NCI-H526 (cell line): ENCODE results near the gene ENTHD1.
"Not testable (repeated sequence)": the region's sequence is repeated elsewhere in the genome, so short reads cannot be mapped to it uniquely, and the experiment has no call there.

Source experiments
- DNase-seq, 2 experiments: peaks; one replicate each; lab custom pipeline; 2025; lab: John Stamatoyannopoulos, UW

ENTHD1 gene

GRCh38 chr22:39898997-39899396, 5.4 kb upstream of the ENTHD1 start:
- DNase-seq, result no peak

GRCh38 chr22:39897841-39898240, 4.3 kb upstream of the ENTHD1 start:
- DNase-seq, result no peak

GRCh38 chr22:39896313-39896996, 2.9 kb upstream of the ENTHD1 start:
- no peak for DNase-seq

GRCh38 chr22:39895682-39896081, 2.1 kb upstream of the ENTHD1 start:
- DNase-seq, result no peak

- no peak for DNase-seq
Measured at GRCh38 chr22:39894554-39895092, 1.1 kb upstream of the ENTHD1 start.

- not testable (repeated sequence) for DNase-seq
Measured at GRCh38 chr22:39889924-39890323, 3.6 kb downstream of the ENTHD1 start.

- DNase-seq, result no peak
Measured at GRCh38 chr22:39883057-39883456, 10.5 kb downstream of the ENTHD1 start.

- DNase-seq, result no peak
Measured at GRCh38 chr22:39880722-39881121, 12.8 kb downstream of the ENTHD1 start.

GRCh38 chr22:39877079-39877845, 16.3 kb downstream of the ENTHD1 start:
- DNase-seq, result no peak

GRCh38 chr22:39875176-39875885, 18.2 kb downstream of the ENTHD1 start:
- DNase-seq, result not testable (repeated sequence)

GRCh38 chr22:39873965-39874364, 19.6 kb downstream of the ENTHD1 start:
- DNase-seq, result no peak

GRCh38 chr22:39872548-39872947, 21.0 kb downstream of the ENTHD1 start:
- DNase-seq, result no peak

GRCh38 chr22:39871008-39871798, 22.4 kb downstream of the ENTHD1 start:
- DNase-seq, result no peak

- DNase-seq, result not testable (repeated sequence)
Measured at GRCh38 chr22:39869797-39870196, 23.8 kb downstream of the ENTHD1 start.

GRCh38 chr22:39868741-39869140, 24.8 kb downstream of the ENTHD1 start:
- no peak for DNase-seq

- no peak for DNase-seq
Measured at GRCh38 chr22:39859903-39860588, 33.5 kb downstream of the ENTHD1 start.

GRCh38 chr22:39856588-39856987, 37.0 kb downstream of the ENTHD1 start:
- no peak for DNase-seq

GRCh38 chr22:39852799-39853198, 40.8 kb downstream of the ENTHD1 start:
- DNase-seq, result peak in 1 of 2 experiments; percentile 22

- no peak for DNase-seq
Measured at GRCh38 chr22:39851606-39852315, 41.8 kb downstream of the ENTHD1 start.

- no peak for DNase-seq
Measured at GRCh38 chr22:39847477-39847876, 46.1 kb downstream of the ENTHD1 start.
